ENCODE results near the gene AOAH. TPM values are rescaled to one million over a fixed set of nuclear protein-coding genes. Genes with fewer than 3 reads are reported as not detected.

Gene AOAH
- total and polyA plus RNA-seq, 2 donors (not counting 3 experiments of a cell fraction or from before 2014, with no cell fraction given): not detected

DNA sequence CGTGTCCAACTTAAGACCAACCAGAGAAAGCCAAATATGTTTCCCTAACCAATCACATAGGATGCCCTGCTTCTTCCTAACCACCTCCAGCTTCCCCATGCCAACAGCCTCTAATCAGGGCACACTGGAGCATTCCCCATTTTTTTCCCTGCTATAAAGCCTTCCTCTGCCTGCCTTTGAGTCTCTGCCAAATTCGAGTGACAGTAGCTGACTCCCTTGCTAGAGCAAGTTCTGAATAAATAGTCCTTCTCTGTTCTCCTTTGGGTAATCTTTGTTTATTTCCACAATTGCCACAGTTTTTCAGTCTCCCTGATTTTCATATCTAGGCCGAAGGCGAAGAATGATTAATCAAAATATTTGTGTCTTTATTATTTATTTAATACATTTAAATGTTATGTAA, 238.0 kb downstream of the AOAH start:
- no peaks in the 10 kb centered on the region for H3K9me1 ChIP-seq (replicated peaks; ENCODE audit: control insufficient read depth, extremely low read depth, insufficient read depth, low read length)
- H3K4me3 ChIP-seq (replicated peaks in 1 of 3; ENCODE audit: insufficient read depth in 1 of 3, low read depth in 1 of 3, low read length in 3 of 3): no peak overlapping the region
- CTCF ChIA-PET: interaction anchor here (1.5 to 8.3 kb wide), 4 partner anchors 45 to 714 kb away, joined by 4 to 182 read pairs (median 89); no protein-coding TSS in a partner anchor
- TF ChIP-seq FOS (IDR thresholded peaks at IDR 0.05; ENCODE audit: borderline replicate concordance, insufficient read depth, low read length): no peak
- TF ChIP-seq EZH2 (IDR thresholded peaks at IDR 0.05; ENCODE audit: borderline replicate concordance, low read depth, low read length, severe bottlenecking): no peak
- no peak for TF ChIP-seq POLR2AphosphoS5 (IDR thresholded peaks at IDR 0.05; ENCODE audit: insufficient read depth, low read depth, low read length)
- TF ChIP-seq GATA2 (IDR thresholded peaks at IDR 0.05; ENCODE audit: insufficient read depth, insufficient read length, low read depth, low read length): no peak
- TF ChIP-seq JUN (IDR thresholded peaks at IDR 0.05; ENCODE audit: borderline replicate concordance, insufficient read depth, insufficient read length, low read depth): no peak
- no peak for TF ChIP-seq MAX (IDR thresholded peaks at IDR 0.05; ENCODE audit: insufficient read depth, insufficient read length)
- TF ChIP-seq, protein P1, sequence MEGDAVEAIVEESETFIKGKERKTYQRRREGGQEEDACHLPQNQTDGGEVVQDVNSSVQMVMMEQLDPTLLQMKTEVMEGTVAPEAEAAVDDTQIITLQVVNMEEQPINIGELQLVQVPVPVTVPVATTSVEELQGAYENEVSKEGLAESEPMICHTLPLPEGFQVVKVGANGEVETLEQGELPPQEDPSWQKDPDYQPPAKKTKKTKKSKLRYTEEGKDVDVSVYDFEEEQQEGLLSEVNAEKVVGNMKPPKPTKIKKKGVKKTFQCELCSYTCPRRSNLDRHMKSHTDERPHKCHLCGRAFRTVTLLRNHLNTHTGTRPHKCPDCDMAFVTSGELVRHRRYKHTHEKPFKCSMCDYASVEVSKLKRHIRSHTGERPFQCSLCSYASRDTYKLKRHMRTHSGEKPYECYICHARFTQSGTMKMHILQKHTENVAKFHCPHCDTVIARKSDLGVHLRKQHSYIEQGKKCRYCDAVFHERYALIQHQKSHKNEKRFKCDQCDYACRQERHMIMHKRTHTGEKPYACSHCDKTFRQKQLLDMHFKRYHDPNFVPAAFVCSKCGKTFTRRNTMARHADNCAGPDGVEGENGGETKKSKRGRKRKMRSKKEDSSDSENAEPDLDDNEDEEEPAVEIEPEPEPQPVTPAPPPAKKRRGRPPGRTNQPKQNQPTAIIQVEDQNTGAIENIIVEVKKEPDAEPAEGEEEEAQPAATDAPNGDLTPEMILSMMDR (IDR thresholded peaks at IDR 0.05; ENCODE audit: extremely low read depth in 1 of 2, insufficient read depth in 1 of 2, low read depth in 1 of 2, low read length in 2 of 2): no peak
- no peak for TF ChIP-seq POLR2A (IDR thresholded peaks at IDR 0.05; ENCODE audit: low read depth, low read length)
- peaks cover 6 to 16% of the 10 kb centered on the region in 2 experiments for H3K27me3 ChIP-seq (ENCODE audit: control insufficient read depth in 2 of 2, insufficient read depth in 2 of 2, low read length in 2 of 2)
- FAIRE-seq (no peak), DNase-seq (ENCODE audit: low read depth, low spot score) (no peak)
- intact Hi-C loops (cut with micrococcal nuclease): loop anchor here (5.0 kb wide), 1 partner anchor 481 kb away; no protein-coding TSS in a partner anchor
- no peaks in the 10 kb centered on the region for H3K4me1 ChIP-seq (ENCODE audit: control insufficient read depth, extremely low read depth, insufficient read depth, low read length)
- dilution Hi-C loops (cut with MboI; ENCODE audit: extremely low pct_ligation_motif_present, low sequenced_read_pairs): no loop called here
- H2AFZ ChIP-seq (ENCODE audit: low read depth, low read length): no peak overlapping the region
- H3K4me2 ChIP-seq (ENCODE audit: insufficient read depth, low read length): no peak overlapping the region
- H3K79me2 ChIP-seq (ENCODE audit: control insufficient read depth, insufficient read depth, low read length): no peaks in the 10 kb centered on the region
- no peak overlapping the region for H3K27ac ChIP-seq (ENCODE audit: insufficient read depth, low read depth, low read length)
- no peaks in the 10 kb centered on the region for H3K9me3 ChIP-seq (replicated peaks; ENCODE audit: control insufficient read depth, insufficient read depth, low read length)
- POLR2A ChIA-PET: no interaction called here
- no peaks in the 10 kb centered on the region for H3K36me3 ChIP-seq (ENCODE audit: control insufficient read depth in 2 of 2, extremely low read depth in 1 of 2, insufficient read depth in 2 of 2, low read length in 2 of 2)
- no TSS peak for BruUV-seq (replicated peaks)
- no peaks in the 10 kb centered on the region for H4K20me1 ChIP-seq (replicated peaks; ENCODE audit: control insufficient read depth, extremely low read depth, insufficient read depth, low read length)
- H3K9ac ChIP-seq (replicated peaks; ENCODE audit: extremely low read depth, insufficient read depth, low read length): no peak overlapping the region

Data from endothelial cell of umbilical vein (primary cell).